Spleen (tissue), 7 donors: ENCODE data around the gene ALK.

Experiments used
- POLR2A ChIP-seq, 3 donors: fragments of 450-650 bp; IDR thresholded peaks; one replicate each; pipeline ENCODE4 v1.5.1; 2017; ENCODE audit warnings: antibody characterized with exemption in 3 of 3, mild to moderate bottlenecking in 1 of 3
- POLR2AphosphoS5 ChIP-seq, 3 donors: sonication (generic); formaldehyde crosslinking; IDR thresholded peaks; one replicate each; pipeline ENCODE4 v1.5.1; 2017; ENCODE audit warnings: antibody characterized with exemption in 3 of 3
- TF ChIP-seq, protein P1 (sequence below), 11 experiments: fragments of 200-600 bp in 7 of 11; fragments of 450-650 bp in 4 of 11; sonication (generic) in 4 of 11; IDR thresholded peaks in 8 of 11; conservative IDR thresholded peaks in 3 of 11; 1 replicate in 7 of 11; 2 replicates in 4 of 11; pipeline versions ENCODE4 v1.4.0 to v1.8.0; 2016 to 2021; ENCODE audit warnings: antibody characterized with exemption in 11 of 11, inconsistent platforms in 4 of 11, mild to moderate bottlenecking in 1 of 11
- donor health status: DM: no; HTN: no; CAD: no; lungs with moderate emphysema.
- donor health status: DM: no; HTN: no; CAD: no.
- donor health status: DM: no; HTN: no; CAD: no.

DNA sequence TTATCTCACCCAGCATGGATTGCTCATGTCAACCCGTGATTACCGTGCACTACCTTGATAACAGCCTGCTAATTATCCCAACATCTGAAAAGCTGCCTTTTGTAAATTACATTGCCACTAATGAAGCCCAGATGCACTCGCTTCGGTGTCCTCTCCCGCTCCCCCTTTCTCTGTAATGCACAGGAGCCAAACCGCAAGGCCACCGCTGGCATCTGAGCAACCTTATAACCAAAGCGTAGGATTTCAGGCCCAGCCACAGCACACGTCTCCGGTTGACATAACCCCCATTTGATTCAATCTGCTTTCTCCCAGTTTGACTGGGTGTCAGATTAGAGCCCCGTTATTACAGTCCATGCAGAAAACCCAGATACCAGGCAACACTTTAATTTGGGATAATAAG, 341.2 kb downstream of the ALK start:
- TF ChIP-seq, protein P1, sequence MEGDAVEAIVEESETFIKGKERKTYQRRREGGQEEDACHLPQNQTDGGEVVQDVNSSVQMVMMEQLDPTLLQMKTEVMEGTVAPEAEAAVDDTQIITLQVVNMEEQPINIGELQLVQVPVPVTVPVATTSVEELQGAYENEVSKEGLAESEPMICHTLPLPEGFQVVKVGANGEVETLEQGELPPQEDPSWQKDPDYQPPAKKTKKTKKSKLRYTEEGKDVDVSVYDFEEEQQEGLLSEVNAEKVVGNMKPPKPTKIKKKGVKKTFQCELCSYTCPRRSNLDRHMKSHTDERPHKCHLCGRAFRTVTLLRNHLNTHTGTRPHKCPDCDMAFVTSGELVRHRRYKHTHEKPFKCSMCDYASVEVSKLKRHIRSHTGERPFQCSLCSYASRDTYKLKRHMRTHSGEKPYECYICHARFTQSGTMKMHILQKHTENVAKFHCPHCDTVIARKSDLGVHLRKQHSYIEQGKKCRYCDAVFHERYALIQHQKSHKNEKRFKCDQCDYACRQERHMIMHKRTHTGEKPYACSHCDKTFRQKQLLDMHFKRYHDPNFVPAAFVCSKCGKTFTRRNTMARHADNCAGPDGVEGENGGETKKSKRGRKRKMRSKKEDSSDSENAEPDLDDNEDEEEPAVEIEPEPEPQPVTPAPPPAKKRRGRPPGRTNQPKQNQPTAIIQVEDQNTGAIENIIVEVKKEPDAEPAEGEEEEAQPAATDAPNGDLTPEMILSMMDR (IDR thresholded peaks at IDR 0.05 in 8 of 11, conservative IDR thresholded peaks at IDR 0.05 in 3 of 11): no peak
- no peak for TF ChIP-seq POLR2A (IDR thresholded peaks at IDR 0.05)
- TF ChIP-seq POLR2AphosphoS5 (IDR thresholded peaks at IDR 0.05): no peak
